OCI-LY1 (cell line): ENCODE data around the gene CD276.

Experiments
- CTCF ChIP-seq: fragments of 200-600 bp; sonication (generic), shearing (Covaris generic); IDR thresholded peaks from 2 replicates; pipeline ENCODE4 v1.5.1; 2017; ENCODE audit warnings: mild to moderate bottlenecking, antibody characterized with exemption, low read length, moderate library complexity, mixed read lengths
- EZH2 ChIP-seq: fragments of 200-600 bp; sonication (generic), shearing (Covaris generic); IDR thresholded peaks from 2 replicates; pipeline ENCODE4 v1.8.0; 2017; ENCODE audit warnings: borderline replicate concordance, mixed run types, mild to moderate bottlenecking, antibody characterized with exemption, low read length, moderate library complexity, mixed read lengths

GRCh38 chr15:73660455-73660854 is 23.7 kb upstream of the CD276 start:
- TF ChIP-seq EZH2 (no peak), CTCF (no peak)
